Gastroesophageal sphincter (tissue), 4 donors: Measurements from ENCODE around the gene NTN3. TPM values are rescaled to one million over a fixed set of nuclear protein-coding genes. Genes with fewer than 3 reads are reported as not detected.

Experiments
- ATAC-seq: fragments of 150-250 bp; one replicate; pipeline ENCODE4 v1.9.1; 2016; ENCODE audit warnings: mild to moderate bottlenecking, moderate library complexity
- H3K27ac ChIP-seq, 4 donors: fragments of 200-600 bp; sonication (generic) in 3 of 4; 1 replicate in 3 of 4; 2 replicates in 1 of 4; pipeline ENCODE4 v1.5.1; 2016 to 2019
- H3K27me3 ChIP-seq: fragments of 200-600 bp; sonication (generic); one replicate; pipeline ENCODE4 v1.5.1; 2019
- H3K36me3 ChIP-seq, 2 donors: fragments of 200-600 bp; sonication (generic); one replicate each; pipeline ENCODE4 v1.5.1; 2019; ENCODE audit warnings: control low read depth in 1 of 2
- H3K4me1 ChIP-seq, 3 donors: fragments of 200-600 bp; sonication (generic); 1 replicate in 2 of 3; 2 replicates in 1 of 3; pipeline ENCODE4 v1.5.1; 2016 to 2019; ENCODE audit warnings: control low read depth in 2 of 3
- H3K4me3 ChIP-seq, 2 donors: fragments of 200-600 bp; sonication (generic); one replicate each; pipeline ENCODE4 v1.5.1; 2019; ENCODE audit warnings: mild to moderate bottlenecking in 1 of 2, moderate library complexity in 1 of 2
- H3K9me3 ChIP-seq, 3 donors: fragments of 200-600 bp; sonication (generic); one replicate each; pipeline ENCODE4 v1.5.1; 2017 to 2019; ENCODE audit warnings: control low read depth in 2 of 3
- CTCF ChIP-seq, 4 experiments: fragments of 200-600 bp in 2 of 4; fragments of 450-650 bp in 2 of 4; sonication (generic) in 1 of 4; IDR thresholded peaks; one replicate each; pipeline ENCODE4 v1.5.1; 2017 to 2019; ENCODE audit warnings: antibody characterized with exemption in 4 of 4, mild to moderate bottlenecking in 2 of 4, moderate library complexity in 2 of 4
- EP300 ChIP-seq: sonication (generic); formaldehyde crosslinking; IDR thresholded peaks from one replicate; pipeline ENCODE4 v1.6.1; 2017; ENCODE audit warnings: antibody characterized with exemption, mild to moderate bottlenecking
- POLR2A ChIP-seq, 2 donors: fragments of 450-650 bp; IDR thresholded peaks; one replicate each; pipeline ENCODE4 v1.6.1; 2017; ENCODE audit warnings: antibody characterized with exemption in 2 of 2, mild to moderate bottlenecking in 2 of 2, moderate library complexity in 1 of 2
- POLR2AphosphoS5 ChIP-seq: sonication (generic); formaldehyde crosslinking; IDR thresholded peaks from one replicate; pipeline ENCODE4 v1.6.1; 2017; ENCODE audit warnings: antibody characterized with exemption
- WGBS, 2 donors: methylation state at CpG; one replicate each; pipeline ENCODE4 v1.1.5; 2018; ENCODE audit warnings: low coverage in 1 of 2; 5-methylcytosine and 5-hydroxymethylcytosine counted together
- total RNA-seq, 4 donors: library from RNA; depleted of rRNA; stranded (reverse); fragments of >200 nt; gene quantifications; one replicate each; pipeline ENCODE4 v1.1.0, GENCODE V29; 2016

NTN3 gene
- total RNA-seq, 4 donors from 2014 or later = not detected

DNA sequence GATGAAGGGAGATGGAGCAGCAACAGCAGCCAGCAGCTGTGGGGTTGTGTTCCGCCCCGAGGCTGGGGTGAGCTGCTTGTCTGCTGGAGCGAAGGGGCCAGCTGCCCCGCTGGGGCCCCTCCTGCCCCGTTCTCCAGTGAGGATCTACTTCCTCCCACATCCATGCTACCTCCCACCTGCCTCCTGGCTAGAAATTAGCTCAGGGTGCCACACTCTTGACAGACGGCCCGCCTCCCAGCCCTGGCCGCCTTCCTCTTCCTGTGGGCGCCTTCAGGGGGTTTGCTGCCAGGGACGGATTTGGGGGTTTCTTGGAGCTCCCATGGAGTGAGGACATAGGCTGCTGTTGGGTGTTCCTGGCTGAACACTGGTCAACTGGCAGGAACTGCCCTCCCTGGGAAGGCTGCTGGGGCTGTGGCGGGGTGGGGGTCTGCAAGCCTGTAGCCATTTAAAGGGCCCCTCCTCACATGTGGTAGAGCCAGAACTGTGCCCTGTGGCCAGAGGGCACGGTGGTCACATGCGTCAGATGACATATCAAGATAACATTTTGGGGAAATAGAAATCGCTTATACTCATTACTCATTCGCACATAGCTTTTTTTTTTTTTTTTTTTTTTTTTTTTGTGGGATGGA, 16.9 kb downstream of the NTN3 start:
- TF ChIP-seq CTCF (IDR thresholded peaks at IDR 0.05) (no peak), POLR2AphosphoS5 (no peak), EP300 (no peak), POLR2A (IDR thresholded peaks at IDR 0.05) (no peak)
- 40 to 89% methylated on average over 1 to 4 of the region's 15 CpGs for WGBS, 2 donors
- H3K27me3 ChIP-seq = no peaks in the 10 kb centered on the region
- H3K27ac ChIP-seq = no peak overlapping the region
- no peak overlapping the region for H3K4me3 ChIP-seq
- H3K36me3 ChIP-seq = peaks cover 0 to 28% of the 10 kb centered on the region in 2 donors
- ATAC-seq = no peak
- peaks cover 0 to 36% (median 4%) of the 10 kb centered on the region in 3 donors for H3K4me1 ChIP-seq
- H3K9me3 ChIP-seq = no peaks in the 10 kb centered on the region

DNA sequence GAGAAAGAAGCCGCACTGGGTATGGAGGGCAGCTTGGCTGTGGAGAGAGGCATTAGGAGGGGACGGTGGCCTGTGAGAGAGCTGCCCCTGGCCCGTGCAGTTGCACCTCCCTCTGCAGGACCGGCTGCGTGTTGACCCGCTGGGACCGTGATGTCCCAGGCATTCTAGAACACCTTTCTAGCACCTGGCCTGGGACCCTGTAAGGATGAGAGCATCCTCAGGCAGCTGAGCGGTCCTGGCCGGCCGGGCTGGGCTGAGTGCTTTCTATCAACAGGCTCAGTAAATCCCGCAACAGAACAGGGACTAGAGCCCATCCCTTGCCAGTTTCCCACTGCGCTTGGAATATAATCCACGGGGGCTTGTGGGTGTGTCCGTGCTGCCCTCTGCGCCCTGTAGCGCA, 18.5 kb downstream of the NTN3 start:
- Histone ChIP-seq H3K4me3 (no peak overlapping the region), H3K9me3 (no peaks in the 10 kb centered on the region), H3K27me3 (no peaks in the 10 kb centered on the region), H3K4me1 (peaks cover 0 to 20% (median 0%) of the 10 kb centered on the region in 3 donors), H3K27ac (no peak overlapping the region), H3K36me3 (peaks cover 0 to 28% of the 10 kb centered on the region in 2 donors)
- WGBS, 2 donors = 87 to 100% methylated on average over 3 to 7 of the region's 16 CpGs
- no peak for TF ChIP-seq CTCF (IDR thresholded peaks at IDR 0.05)
- ATAC-seq = no peak

- H3K36me3 ChIP-seq = peaks cover 0 to 28% of the 10 kb centered on the region in 2 donors
- peaks cover 0 to 16% (median 0%) of the 10 kb centered on the region in 3 donors for H3K4me1 ChIP-seq
- no peaks in the 10 kb centered on the region for H3K9me3 ChIP-seq
- no peak overlapping the region for H3K27ac ChIP-seq
- H3K27me3 ChIP-seq = no peaks in the 10 kb centered on the region
- no peak for TF ChIP-seq POLR2AphosphoS5
- no peak for TF ChIP-seq POLR2A (IDR thresholded peaks at IDR 0.05)
- TF ChIP-seq EP300 = no peak
- no peak for TF ChIP-seq CTCF (IDR thresholded peaks at IDR 0.05)
- WGBS, 2 donors = 85 to 95% methylated on average over 4 to 5 of the region's 23 CpGs
- ATAC-seq = no peak
- no peak overlapping the region for H3K4me3 ChIP-seq
Measured at GRCh38 chr16:2490190-2491105, 19.4 kb downstream of the NTN3 start.

DNA sequence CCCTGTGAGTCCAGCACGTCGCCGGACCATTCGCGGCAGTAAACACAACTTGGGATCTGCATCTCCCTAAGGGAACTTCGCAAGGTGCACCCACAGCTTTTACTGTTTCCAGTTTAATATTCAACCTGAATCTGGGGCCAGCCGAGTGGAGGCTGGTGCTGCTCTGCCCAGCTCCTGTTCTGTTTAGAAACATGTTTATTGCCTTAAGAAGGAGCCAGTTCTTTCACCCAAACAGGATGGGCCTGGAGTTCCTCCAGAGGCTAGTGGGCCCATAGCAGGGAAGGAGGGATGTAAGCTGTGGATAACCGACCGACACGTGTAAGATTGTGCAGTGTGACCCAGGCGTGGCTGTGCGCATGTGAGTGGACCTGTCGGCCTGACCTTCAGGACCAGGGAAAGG, 21.2 kb downstream of the NTN3 start:
- Histone ChIP-seq H3K9me3 (no peaks in the 10 kb centered on the region), H3K4me3 (no peak overlapping the region), H3K36me3 (peaks cover 0 to 36% of the 10 kb centered on the region in 2 donors), H3K4me1 (peaks cover 0 to 7% (median 2%) of the 10 kb centered on the region in 3 donors), H3K27ac (no peak overlapping the region), H3K27me3 (no peaks in the 10 kb centered on the region)
- ATAC-seq = no peak
- WGBS, 2 donors = 77% methylated on average over 3 of the region's 13 CpGs; no CpG with 5 or more reads in 1 of the 2 donors
- TF ChIP-seq POLR2AphosphoS5 (no peak), EP300 (no peak), CTCF (IDR thresholded peaks at IDR 0.05) (no peak), POLR2A (IDR thresholded peaks at IDR 0.05) (no peak)
